OCI-LY7 (cell line): Measurements from ENCODE around the gene ARMH2. TPM values are rescaled to one million over a fixed set of nuclear protein-coding genes. Genes with fewer than 3 reads are reported as not detected.
"Not testable (repeated sequence)": the region's sequence is repeated elsewhere in the genome, so short reads cannot be mapped to it uniquely, and the experiment has no call there.

Experiments used
- BruUV-seq: library from RNA; stranded (reverse); fragments of 400-500 nt; replicated peaks from 2 replicates; lab custom pipeline; 2021; lab: Mats Ljungman, UMichigan
- CTCF ChIA-PET: fragments of 300-600 bp; sonication (Branson Sonifier 250); formaldehyde crosslinking; loops from one replicate; lab custom pipeline; 2022; ENCODE audit warnings: antibody characterized with exemption; ENCODE audit not compliant: unreplicated experiment; lab: Charles Lee
- POLR2A ChIA-PET: fragments of 300-600 bp; sonication (Branson Sonifier 250); formaldehyde crosslinking; loops from one replicate; lab custom pipeline; 2022; ENCODE audit warnings: antibody characterized with exemption; lab: Charles Lee
- DNase-seq: peaks from one replicate; pipeline ENCODE4 v3.0.0-alpha.2; 2015; ENCODE audit warnings: low spot score
- H2AFZ ChIP-seq: fragments of 200-600 bp; sonication (generic), shearing (Covaris generic); 2 replicates; pipeline ENCODE4 v1.6.1; 2014; ENCODE audit warnings: mild to moderate bottlenecking, antibody characterized with exemption, low read length, moderate library complexity
- H3K27ac ChIP-seq: fragments of 200-600 bp; sonication (generic); 2 replicates; pipeline ENCODE4 v1.5.1; 2014; ENCODE audit warnings: mixed run types, low read depth, mild to moderate bottlenecking, moderate library complexity, low read length, inconsistent platforms; ENCODE audit not compliant: poor library complexity, severe bottlenecking
- H3K36me3 ChIP-seq: fragments of 200-600 bp; sonication (generic); 2 replicates; pipeline ENCODE4 v1.6.1; 2014; ENCODE audit warnings: mild to moderate bottlenecking, antibody characterized with exemption, low read length, moderate library complexity, mixed read lengths; ENCODE audit not compliant: insufficient read depth
- H3K4me1 ChIP-seq: fragments of 200-600 bp; sonication (generic); 2 replicates; pipeline ENCODE4 v1.5.1; 2014; ENCODE audit warnings: mild to moderate bottlenecking, low read length; ENCODE audit not compliant: insufficient read depth, poor library complexity, severe bottlenecking
- H3K4me2 ChIP-seq: fragments of 200-600 bp; sonication (generic); 2 replicates; pipeline ENCODE4 v1.6.1; 2014; ENCODE audit warnings: mild to moderate bottlenecking, low read length
- H3K4me3 ChIP-seq: fragments of 200-600 bp; sonication (generic); 2 replicates; pipeline ENCODE4 v1.5.1; 2014; ENCODE audit warnings: mild to moderate bottlenecking, low read depth, low read length; ENCODE audit not compliant: poor library complexity, severe bottlenecking
- H3K79me2 ChIP-seq: fragments of 200-600 bp; sonication (generic); 2 replicates; pipeline ENCODE4 v1.6.1; 2016; ENCODE audit warnings: low read depth, mild to moderate bottlenecking, low read length, moderate library complexity, mixed read lengths; ENCODE audit not compliant: insufficient read depth
- H3K9me2 ChIP-seq: fragments of 200-600 bp; sonication (generic); 2 replicates; pipeline ENCODE4 v1.6.1; 2016; ENCODE audit warnings: mild to moderate bottlenecking, low read length, mixed read lengths; ENCODE audit not compliant: insufficient read depth
- H3K9me3 ChIP-seq: fragments of 200-600 bp; sonication (generic); 2 replicates; pipeline ENCODE4 v1.6.1; 2014; ENCODE audit warnings: mild to moderate bottlenecking, mixed run types, low read length, mixed read lengths
- H4K20me1 ChIP-seq: fragments of 200-600 bp; sonication (generic); 2 replicates; pipeline ENCODE4 v1.6.1; 2014; ENCODE audit warnings: mild to moderate bottlenecking, antibody characterized with exemption, low read length, moderate library complexity, mixed read lengths; ENCODE audit not compliant: insufficient read depth
- CTCF ChIP-seq: fragments of 200-600 bp; sonication (generic); conservative IDR thresholded peaks from 2 replicates; pipeline ENCODE4 v1.5.1; 2014; ENCODE audit warnings: mild to moderate bottlenecking, antibody characterized with exemption, low read length, moderate library complexity, mixed read lengths
- EZH2phosphoT487 ChIP-seq: fragments of 200-600 bp; sonication (generic); IDR thresholded peaks from 2 replicates; pipeline ENCODE4 v1.6.1; 2018; ENCODE audit warnings: low read depth, borderline replicate concordance, mild to moderate bottlenecking, mixed run types, antibody characterized with exemption, low read length, moderate library complexity, mixed read lengths
- intact Hi-C: fragments of 100-400 bp; cut with micrococcal nuclease; formaldehyde crosslinking; loops from one replicate; pipeline ENCODE4 v1.10.0; 2022; ENCODE audit not compliant: unreplicated experiment
- total RNA-seq, 2 experiments: library from RNA; depleted of rRNA in 1 of 2; stranded (reverse); fragments of >200 nt in 1 of 2; shearing (Covaris generic) in 1 of 2; gene quantifications; 2 replicates each; pipeline ENCODE4 v1.2.3, GENCODE V29; 2014 to 2022

Gene ARMH2
- total RNA-seq, 2 experiments from 2014 or later = not detected

- intact Hi-C loops = no loop called here
- Histone ChIP-seq H4K20me1 (no peaks in the 10 kb centered on the region), H3K79me2 (no peaks in the 10 kb centered on the region), H2AFZ (no peak overlapping the region), H3K4me2 (no peak overlapping the region), H3K36me3 (no peaks in the 10 kb centered on the region), H3K4me3 (no peak overlapping the region), H3K9me3 (peaks cover 19% of the 10 kb centered on the region; the same call in 1 of the 2 replicates), H3K27ac (no peak overlapping the region), H3K4me1 (no peaks in the 10 kb centered on the region), H3K9me2 (no peaks in the 10 kb centered on the region)
- ChIA-PET CTCF (interaction anchor here (1.2 kb wide), 1 partner anchor 8 kb away, joined by 3 read pairs; no protein-coding TSS in a partner anchor), POLR2A (interaction anchor here (0.7 to 1.6 kb wide), 5 partner anchors 8 to 168 kb away, joined by 4 to 6 read pairs (median 5); no protein-coding TSS in a partner anchor)
- DNase-seq = no peak
- no TSS peak for BruUV-seq
- TF ChIP-seq CTCF (no peak), EZH2phosphoT487 (no peak)
Measured at GRCh38 chr6:24752917-24753492, 45.7 kb downstream of the ARMH2 start.

GRCh38 chr6:24752503-24752902, 46.2 kb downstream of the ARMH2 start:
- ChIA-PET CTCF (interaction anchor here (1.2 kb wide), 1 partner anchor 7 kb away, joined by 3 read pairs; no protein-coding TSS in a partner anchor), POLR2A (interaction anchor here (0.7 kb wide), 1 partner anchor 48 kb away, joined by 5 read pairs; no protein-coding TSS in a partner anchor)
- Histone ChIP-seq H3K79me2 (no peaks in the 10 kb centered on the region), H2AFZ (no peak overlapping the region), H3K36me3 (no peaks in the 10 kb centered on the region), H3K4me1 (no peaks in the 10 kb centered on the region), H3K4me2 (no peak overlapping the region), H3K9me2 (no peaks in the 10 kb centered on the region), H3K9me3 (peaks cover 19% of the 10 kb centered on the region; the same call in 1 of the 2 replicates), H4K20me1 (no peaks in the 10 kb centered on the region), H3K27ac (no peak overlapping the region), H3K4me3 (no peak overlapping the region)
- no peak for DNase-seq
- intact Hi-C loops = no loop called here
- no peak for TF ChIP-seq EZH2phosphoT487
- TF ChIP-seq CTCF = no peak
- BruUV-seq = no TSS peak

- H3K9me3 ChIP-seq = peaks cover 19% of the 10 kb centered on the region; the same call in 1 of the 2 replicates
- H4K20me1 ChIP-seq, H3K4me3 ChIP-seq, H3K27ac ChIP-seq, H3K79me2 ChIP-seq, H2AFZ ChIP-seq, intact Hi-C loops, CTCF ChIA-PET, DNase-seq, H3K4me1 ChIP-seq, H3K36me3 ChIP-seq, BruUV-seq, H3K9me2 ChIP-seq, H3K4me2 ChIP-seq: not testable (repeated sequence)
- POLR2A ChIA-PET = interaction anchor here (0.6 kb wide), 1 partner anchor 19 kb away, joined by 5 read pairs; no protein-coding TSS in a partner anchor
Measured at GRCh38 chr6:24750878-24751277, 47.8 kb downstream of the ARMH2 start.
